Urinary bladder (tissue), 4 donors: ENCODE data around the gene PPP1R9A. TPM values are rescaled to one million over a fixed set of nuclear protein-coding genes. Genes with fewer than 3 reads are reported as not detected.

Source experiments
- DNase-seq: peaks from one replicate; pipeline ENCODE4 v3.0.0-alpha.2; 2015; ENCODE audit errors: extremely low spot score
- H3K27ac ChIP-seq: one replicate; pipeline ENCODE4 v1.5.1; 2013; ENCODE audit warnings: low read depth, mild to moderate bottlenecking, moderate library complexity
- H3K36me3 ChIP-seq: one replicate; pipeline ENCODE4 v1.6.1; 2013; ENCODE audit warnings: mild to moderate bottlenecking, moderate library complexity; ENCODE audit not compliant: insufficient read depth
- H3K4me1 ChIP-seq: one replicate; pipeline ENCODE4 v1.6.1; 2013; ENCODE audit warnings: mild to moderate bottlenecking, moderate library complexity; ENCODE audit not compliant: insufficient read depth
- H3K4me3 ChIP-seq: one replicate; pipeline ENCODE4 v1.5.1; 2013; ENCODE audit warnings: low read depth, low read length
- WGBS: extraction: QIAGEN DNeasy Blood & Tissue Kit; methylation state at CpG from one replicate; pipeline ENCODE4 v1.1.7; 2013; 5-methylcytosine and 5-hydroxymethylcytosine counted together
- polyA plus RNA-seq: library from polyadenylated mRNA; stranded (reverse); fragments of 200-250 nt; gene quantifications from one replicate; pipeline ENCODE4 v1.2.3, GENCODE V29; 2013
- total RNA-seq: library from RNA; depleted of rRNA; stranded (reverse); fragments of >200 nt; gene quantifications from one replicate; pipeline ENCODE4 v1.2.3, GENCODE V29; 2014
- donor health status: healthy with polysubstance abuse.
- donor health status: healthy.

The PPP1R9A gene
- total and polyA plus RNA-seq, 2 donors = 3.5 to 28.6 TPM

DNA sequence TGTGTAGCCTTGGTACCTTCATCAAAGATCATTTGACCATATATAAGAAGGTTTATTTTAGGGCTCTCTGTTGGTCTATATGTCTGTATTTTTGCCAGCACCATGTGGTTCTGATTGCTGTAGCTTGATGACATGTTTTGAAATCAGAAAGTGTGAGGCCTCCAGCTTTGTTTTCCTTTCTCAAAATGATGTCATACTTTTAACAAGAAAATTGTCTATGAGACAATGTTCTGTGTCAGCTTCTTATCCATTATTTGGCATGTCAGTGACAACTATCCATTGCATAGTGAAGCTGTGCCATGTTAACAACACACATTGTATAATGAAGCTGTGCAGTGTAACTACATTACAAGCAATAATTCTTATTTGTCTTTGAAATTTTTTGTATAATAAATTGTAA, 9.1 kb upstream of the PPP1R9A start:
- Histone ChIP-seq H3K27ac (no peak overlapping the region), H3K36me3 (no peaks in the 10 kb centered on the region), H3K4me3 (no peak overlapping the region), H3K4me1 (no peaks in the 10 kb centered on the region)
- DNase-seq = no peak

DNA sequence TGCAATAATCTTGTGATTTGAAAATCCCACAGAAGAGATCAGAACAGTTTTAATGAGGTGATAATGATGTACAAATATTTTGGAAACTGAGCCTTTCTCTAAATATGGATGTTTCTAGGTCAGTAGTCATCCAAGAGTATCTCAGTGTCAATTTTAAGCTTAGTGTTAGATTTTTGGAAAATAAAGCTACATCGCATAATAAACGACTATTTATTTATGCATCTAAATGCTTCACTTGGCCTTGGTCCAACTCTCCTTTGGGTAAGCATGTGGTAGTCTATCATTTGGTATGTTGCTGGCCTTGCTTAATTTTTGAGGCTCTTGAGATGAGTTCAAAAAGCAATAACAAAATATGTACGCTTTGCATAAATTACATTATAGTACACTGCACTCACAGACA, 5.4 kb upstream of the PPP1R9A start:
- DNase-seq = no peak
- Histone ChIP-seq H3K4me1 (no peaks in the 10 kb centered on the region), H3K36me3 (no peaks in the 10 kb centered on the region), H3K4me3 (no peak overlapping the region), H3K27ac (no peak overlapping the region)
- 69% methylated on average over 3 of the region's 3 CpGs for WGBS

DNA sequence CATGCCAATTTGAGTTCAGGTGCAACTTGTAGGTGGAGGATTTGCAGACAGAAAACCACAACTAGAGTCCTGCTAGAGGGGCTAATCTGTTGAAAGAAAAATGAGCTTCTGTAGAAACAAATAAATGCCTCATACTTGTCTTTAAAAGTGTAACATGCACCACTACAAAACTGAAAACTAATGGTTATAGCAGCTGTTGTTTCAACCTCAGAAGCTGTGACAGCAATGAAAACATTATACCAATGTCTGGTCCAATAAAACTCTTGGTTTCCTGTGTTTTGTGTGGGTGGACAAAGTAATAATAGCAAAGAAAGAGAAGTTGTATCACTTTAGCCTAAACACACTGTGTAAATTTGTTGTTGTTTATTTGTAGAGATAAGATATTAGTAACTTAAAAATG, 3.4 kb upstream of the PPP1R9A start:
- no peak overlapping the region for H3K4me3 ChIP-seq
- no peak overlapping the region for H3K27ac ChIP-seq
- H3K36me3 ChIP-seq = no peaks in the 10 kb centered on the region
- no peak for DNase-seq
- no peaks in the 10 kb centered on the region for H3K4me1 ChIP-seq

DNA sequence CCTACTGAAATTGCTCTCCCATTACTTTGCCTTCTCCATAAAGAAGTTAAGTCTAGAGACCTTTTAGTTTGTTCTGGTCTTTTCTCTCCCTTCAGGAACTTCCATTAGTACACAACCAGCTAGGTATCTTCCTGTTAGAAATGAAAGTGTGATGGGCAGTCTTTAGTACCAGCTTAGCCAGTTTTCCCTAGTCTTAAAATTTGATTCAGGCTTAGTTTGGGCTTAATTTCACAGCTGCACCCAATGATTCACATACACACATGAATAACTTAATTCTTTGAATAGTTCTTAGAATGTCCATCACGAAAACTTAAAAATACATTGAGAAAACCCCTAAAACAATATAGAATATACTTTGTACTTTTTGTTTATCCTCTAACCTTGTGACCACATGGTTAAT, 2.4 kb upstream of the PPP1R9A start:
- H3K27ac ChIP-seq = no peak overlapping the region
- H3K4me3 ChIP-seq = no peak overlapping the region
- H3K4me1 ChIP-seq = no peaks in the 10 kb centered on the region
- 97% methylated on average over 1 of the region's 1 CpG for WGBS
- H3K36me3 ChIP-seq = no peaks in the 10 kb centered on the region
- no peak for DNase-seq

DNA sequence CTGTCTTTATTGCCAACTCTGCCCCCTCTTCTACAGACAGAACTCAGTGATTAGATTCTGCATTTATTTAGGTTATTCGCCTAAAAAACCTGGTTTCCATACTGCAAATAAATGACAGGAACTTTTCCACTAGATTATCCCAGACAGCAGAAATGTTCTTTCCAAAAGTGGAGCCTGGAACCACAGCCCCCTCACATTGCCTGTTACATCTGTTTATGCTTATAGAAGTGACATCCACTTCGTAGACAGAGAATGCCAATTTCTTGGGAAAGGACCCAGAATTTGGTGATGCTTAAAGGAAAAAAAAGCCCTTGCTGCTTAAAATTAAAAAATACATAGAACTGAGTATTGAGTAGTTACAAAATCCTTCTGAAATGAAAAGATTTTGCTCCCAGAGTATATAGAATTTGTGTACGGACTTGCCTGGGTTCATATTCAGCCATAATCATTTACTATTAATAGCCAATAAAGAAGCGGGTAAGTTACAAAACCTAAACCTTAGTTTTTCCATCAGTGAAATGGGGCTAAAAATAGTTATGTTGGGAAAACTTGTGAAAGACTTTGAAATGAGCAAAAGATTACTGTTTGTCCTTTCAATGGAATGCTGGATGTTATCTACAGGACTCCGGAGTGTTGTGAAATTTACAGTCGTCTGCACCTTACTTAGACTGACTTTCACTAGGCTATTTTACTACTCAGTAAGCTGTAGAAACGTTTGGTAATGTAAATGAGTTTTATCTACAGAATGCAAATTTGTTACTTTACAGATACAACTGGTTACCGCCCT, 1.1 kb upstream of the PPP1R9A start:
- Histone ChIP-seq H3K4me3 (no peak overlapping the region), H3K27ac (no peak overlapping the region), H3K4me1 (no peaks in the 10 kb centered on the region), H3K36me3 (no peaks in the 10 kb centered on the region)
- no peak for DNase-seq
- 82% methylated on average over 8 of the region's 8 CpGs for WGBS

DNA sequence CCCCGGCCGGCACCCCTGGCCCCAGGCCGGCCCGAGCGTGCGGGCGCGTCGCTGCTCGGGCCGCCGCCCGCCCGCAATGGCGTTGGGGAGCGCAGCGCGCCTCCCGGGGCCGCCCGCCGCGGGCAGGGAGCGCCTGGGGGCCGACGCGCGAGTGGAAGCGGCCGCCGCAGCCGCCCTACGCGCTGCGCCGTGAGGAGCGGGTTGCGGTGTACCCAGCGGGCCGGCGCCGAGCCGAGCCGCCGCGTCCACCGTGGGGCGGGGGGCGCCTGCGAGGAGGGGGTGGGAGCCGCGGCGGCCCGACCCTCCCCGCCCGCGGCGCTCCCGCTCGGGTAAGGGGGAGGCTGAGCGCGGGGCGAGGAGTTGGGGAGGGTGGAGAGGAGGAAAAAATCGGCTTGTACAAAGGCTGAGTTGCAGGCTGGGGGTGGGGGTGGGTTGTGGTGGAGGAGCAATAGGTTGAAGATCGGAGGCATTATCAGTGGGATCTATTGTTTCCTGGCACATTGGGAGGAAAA, 473 bp downstream of the PPP1R9A start:
- DNase-seq = no peak
- Histone ChIP-seq H3K36me3 (no peaks in the 10 kb centered on the region), H3K27ac (no peak overlapping the region), H3K4me1 (no peaks in the 10 kb centered on the region), H3K4me3 (peak overlapping the region; percentile 91)
- WGBS = under 1% methylated on average over 65 of the region's 65 CpGs

DNA sequence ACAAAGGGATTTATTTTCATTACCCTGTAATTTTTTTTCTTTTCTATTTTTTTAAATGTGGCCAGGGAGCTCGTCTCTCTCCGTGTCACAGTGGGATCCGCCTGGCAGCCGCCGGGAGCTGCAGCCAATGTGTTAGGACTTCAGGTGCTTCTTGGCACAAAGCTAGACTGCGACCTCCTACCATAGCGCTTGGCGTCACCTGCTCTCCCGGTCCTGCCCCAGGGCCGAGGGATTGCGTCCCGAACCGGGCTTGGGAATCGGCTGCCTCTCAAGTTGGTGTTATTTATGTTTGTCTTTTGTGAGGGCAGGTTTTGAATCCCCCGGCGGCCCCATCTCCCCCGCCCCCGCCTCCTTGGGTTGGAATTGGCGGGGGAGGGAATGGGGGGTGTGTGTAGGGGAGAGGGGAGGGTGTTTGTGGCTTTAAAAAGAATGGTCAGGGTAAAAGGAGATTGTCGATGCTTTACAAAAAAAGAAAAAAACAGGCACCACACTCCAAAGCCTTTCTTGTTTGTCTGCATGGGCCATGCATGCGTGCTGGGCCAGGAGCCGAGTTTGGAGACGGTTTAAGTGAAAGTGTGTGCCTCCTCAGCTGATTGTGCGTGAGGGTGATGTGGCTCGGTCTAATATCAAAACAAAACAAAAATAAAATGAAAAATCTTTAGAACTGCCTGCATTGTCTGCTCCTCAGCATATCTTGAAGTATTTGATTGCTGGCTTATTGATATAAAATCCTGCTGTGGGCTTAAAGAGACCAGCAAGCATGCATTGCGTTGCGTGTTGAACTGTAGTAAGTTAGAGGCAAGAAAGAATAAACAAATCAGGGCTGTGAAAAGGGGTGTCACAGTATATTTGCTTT, 1.2 kb downstream of the PPP1R9A start:
- Histone ChIP-seq H3K27ac (peak overlapping the region; percentile 27), H3K4me1 (no peaks in the 10 kb centered on the region), H3K36me3 (no peaks in the 10 kb centered on the region), H3K4me3 (peak overlapping the region; percentile 91)
- DNase-seq = peak; percentile 33
- 3% methylated on average over 27 of the region's 27 CpGs for WGBS

DNA sequence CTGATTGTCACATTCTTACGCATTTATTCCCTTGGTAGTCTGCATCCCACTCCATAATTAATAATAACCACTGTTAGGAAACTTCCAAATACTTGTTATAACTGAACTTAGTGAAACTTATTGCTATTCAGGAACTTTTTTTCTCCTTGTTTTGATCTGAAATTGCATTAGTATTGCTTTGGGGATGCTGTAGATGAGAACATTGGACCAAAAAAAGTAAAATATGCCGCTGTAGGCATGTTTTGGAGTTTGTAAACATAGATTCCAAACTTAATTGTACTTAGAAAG, 1.7 kb downstream of the PPP1R9A start:
- Histone ChIP-seq H3K36me3 (no peaks in the 10 kb centered on the region), H3K4me3 (peak overlapping the region; percentile 91), H3K4me1 (no peaks in the 10 kb centered on the region), H3K27ac (no peak overlapping the region)
- DNase-seq = no peak
- 69% methylated on average over 2 of the region's 2 CpGs for WGBS

DNA sequence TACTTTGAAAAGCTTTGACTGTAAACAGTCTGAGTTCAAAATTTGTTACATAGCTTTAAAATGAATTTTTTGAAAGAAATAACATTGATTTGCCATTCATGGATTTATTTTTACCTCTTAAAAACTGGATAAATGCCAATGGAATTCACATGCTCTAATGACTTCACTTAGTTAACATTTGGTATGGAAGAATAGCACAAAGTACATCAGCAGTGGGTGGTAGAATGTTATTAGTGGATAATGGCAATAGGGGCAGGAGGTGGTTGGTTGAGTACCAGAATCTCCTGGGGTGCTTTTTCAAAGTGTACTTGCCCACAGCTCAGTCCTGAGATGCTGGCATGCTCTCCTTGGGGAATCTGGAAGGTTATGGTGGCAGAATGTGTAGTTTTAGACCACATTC, 4.7 kb downstream of the PPP1R9A start:
- Histone ChIP-seq H3K4me1 (no peaks in the 10 kb centered on the region), H3K4me3 (no peak overlapping the region), H3K27ac (no peak overlapping the region), H3K36me3 (no peaks in the 10 kb centered on the region)
- DNase-seq = no peak

DNA sequence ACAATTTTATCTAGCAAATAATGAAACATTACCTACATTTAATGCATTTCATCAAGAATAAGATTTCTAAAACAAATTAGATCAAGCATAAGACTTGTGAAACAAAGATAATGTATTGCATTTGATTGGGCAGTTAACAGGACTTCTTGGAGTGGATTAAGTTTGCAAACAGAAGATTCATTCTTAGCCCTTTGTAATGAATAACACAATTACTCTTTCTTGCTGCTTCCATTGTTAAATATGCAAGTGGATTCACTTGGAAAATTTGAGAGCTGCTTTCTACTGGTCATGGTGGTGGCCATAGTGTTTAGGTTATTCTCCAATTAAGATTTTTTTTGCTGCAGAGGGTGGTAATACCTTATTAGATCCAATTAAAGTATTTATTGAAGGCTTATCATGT, 6.0 kb downstream of the PPP1R9A start:
- Histone ChIP-seq H3K27ac (no peak overlapping the region), H3K4me1 (no peaks in the 10 kb centered on the region), H3K4me3 (no peak overlapping the region), H3K36me3 (no peaks in the 10 kb centered on the region)
- DNase-seq = no peak

DNA sequence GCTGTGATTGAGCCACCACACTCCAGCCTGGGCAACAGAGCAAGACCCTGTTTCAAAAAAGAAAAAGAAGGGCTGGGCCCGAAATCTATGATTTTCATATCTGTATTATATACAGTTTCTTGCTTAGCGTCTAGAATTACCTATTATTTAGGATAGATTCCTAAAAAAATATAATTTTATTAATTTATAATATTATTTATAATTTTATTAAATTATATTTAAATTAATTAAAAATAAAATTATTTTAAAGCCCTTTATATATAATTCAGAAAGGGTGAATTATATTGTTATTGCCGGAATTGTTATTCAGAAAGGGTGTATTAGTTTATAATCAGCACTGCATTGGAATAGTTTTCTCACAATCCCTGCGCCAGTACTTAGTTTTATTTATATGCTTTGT, 14.5 kb downstream of the PPP1R9A start:
- no peak for DNase-seq
- 98% methylated on average over 4 of the region's 4 CpGs for WGBS
- Histone ChIP-seq H3K4me3 (no peak overlapping the region), H3K4me1 (no peaks in the 10 kb centered on the region), H3K36me3 (no peaks in the 10 kb centered on the region), H3K27ac (no peak overlapping the region)

DNA sequence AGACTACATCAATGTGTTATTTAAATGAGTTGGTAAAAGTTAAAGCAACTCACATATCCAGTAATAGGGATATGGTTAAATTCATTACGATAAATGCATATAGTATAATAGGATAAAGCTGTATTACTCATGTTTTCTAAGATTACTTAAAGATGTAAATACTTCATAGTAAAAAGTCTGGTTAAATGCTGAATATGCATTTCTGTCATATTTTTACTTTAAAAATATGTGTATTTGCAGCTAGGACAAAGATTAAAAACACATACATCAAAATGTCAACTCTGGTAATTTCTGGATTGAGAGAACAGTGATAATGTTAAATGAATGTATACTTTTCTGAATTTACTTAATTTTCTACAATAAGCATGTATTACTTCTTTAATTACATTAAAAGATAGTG, 15.1 kb downstream of the PPP1R9A start:
- no peaks in the 10 kb centered on the region for H3K4me1 ChIP-seq
- no peak overlapping the region for H3K4me3 ChIP-seq
- DNase-seq = no peak
- WGBS = 91% methylated on average over 1 of the region's 1 CpG
- no peak overlapping the region for H3K27ac ChIP-seq
- no peaks in the 10 kb centered on the region for H3K36me3 ChIP-seq

DNA sequence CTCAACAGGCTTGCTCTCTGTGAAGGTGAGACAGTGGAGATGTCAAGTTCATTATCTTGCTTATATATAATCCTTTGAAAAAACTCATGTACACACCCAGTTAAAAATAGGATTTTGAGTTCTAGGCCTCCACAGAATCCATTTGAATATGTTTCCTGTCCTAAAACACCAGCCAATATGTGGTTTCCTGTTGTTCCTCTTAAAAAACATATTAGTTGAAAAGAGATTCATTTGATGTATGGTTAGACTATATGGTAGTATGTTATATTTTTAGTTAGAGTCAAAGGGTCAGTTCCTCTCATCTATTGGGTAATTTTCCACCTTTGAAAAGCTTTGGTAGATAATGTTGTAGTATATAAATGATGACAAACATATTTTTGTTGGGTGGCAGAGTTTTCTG, 16.0 kb downstream of the PPP1R9A start:
- DNase-seq = no peak
- Histone ChIP-seq H3K4me3 (no peak overlapping the region), H3K4me1 (no peaks in the 10 kb centered on the region), H3K27ac (no peak overlapping the region), H3K36me3 (no peaks in the 10 kb centered on the region)

DNA sequence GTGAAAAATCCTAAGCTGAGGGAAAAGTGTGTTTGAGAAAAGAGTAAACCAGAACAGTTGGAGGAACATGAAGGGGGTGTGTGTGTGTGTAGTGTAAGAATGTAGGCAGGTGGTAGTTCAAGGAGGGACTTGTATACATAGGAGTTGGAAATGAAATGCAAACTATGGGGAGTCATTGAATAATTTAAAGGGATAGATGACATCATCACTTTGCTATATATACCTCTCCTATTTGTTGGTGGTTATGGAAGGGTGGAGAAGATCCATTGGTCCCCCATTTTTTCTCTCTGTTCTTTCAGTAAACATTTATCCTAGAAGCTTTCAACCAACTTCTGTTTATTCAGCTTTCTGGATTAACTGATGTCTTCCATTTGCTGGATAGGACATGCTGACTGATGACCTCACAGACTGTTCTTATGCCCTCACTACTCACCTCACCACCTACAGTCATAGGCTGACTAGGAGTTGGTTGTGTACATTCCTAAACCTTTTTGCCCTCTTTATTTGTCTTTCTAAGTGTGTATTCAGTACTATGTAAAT, 20.8 kb downstream of the PPP1R9A start:
- Histone ChIP-seq H3K27ac (no peak overlapping the region), H3K36me3 (no peaks in the 10 kb centered on the region), H3K4me3 (no peak overlapping the region), H3K4me1 (no peaks in the 10 kb centered on the region)
- DNase-seq = no peak
